PC-3 (cell line): ENCODE results near the gene MAP7D1. TPM values are rescaled to one million over a fixed set of nuclear protein-coding genes. Genes with fewer than 3 reads are reported as not detected.
A peak's percentile ranks its signal among the peaks of the same experiment; 100 is the strongest.
"Not testable (repeated sequence)": the region's sequence is repeated elsewhere in the genome, so short reads cannot be mapped to it uniquely, and the experiment has no call there.

ENCODE experiments used
- ATAC-seq: fragments of 200-7000 bp; cut with Tn5 transposase; 2 replicates; pipeline ENCODE4 v1.9.1; 2020; ENCODE audit warnings: mild to moderate bottlenecking, moderate library complexity
- BruUV-seq: library from RNA; stranded (reverse); fragments of 400-500 nt; replicated peaks from 2 replicates; lab custom pipeline; 2021; lab: Mats Ljungman, UMichigan
- CTCF ChIA-PET: fragments of 300-600 bp; sonication (Branson Sonifier 250); formaldehyde crosslinking; loops from one replicate; lab custom pipeline; 2022; ENCODE audit warnings: antibody characterized with exemption; lab: Charles Lee
- POLR2A ChIA-PET: fragments of 300-600 bp; sonication (Branson Sonifier 250); formaldehyde crosslinking; loops from one replicate; lab custom pipeline; 2022; ENCODE audit warnings: antibody characterized with exemption; ENCODE audit not compliant: unreplicated experiment; lab: Charles Lee
- DNase-seq: peaks from one replicate; pipeline ENCODE4 v3.0.0-alpha.2; 2015
- H2AFZ ChIP-seq: fragments of 300-600 bp; sonication (generic); 2 replicates; pipeline ENCODE4 v1.6.0; 2016; ENCODE audit warnings: antibody characterized with exemption, low read length
- H3F3A ChIP-seq: fragments of 300-600 bp; sonication (generic); one replicate; pipeline ENCODE4 v1.6.0; 2017; ENCODE audit warnings: antibody characterized with exemption, low read length, control low read depth, mild to moderate bottlenecking; ENCODE audit not compliant: unreplicated experiment
- H3K27ac ChIP-seq: fragments of 300-600 bp; sonication (generic); 2 replicates; pipeline ENCODE4 v1.5.1; 2016; ENCODE audit warnings: mild to moderate bottlenecking, low read length
- H3K27me3 ChIP-seq: fragments of 300-600 bp; sonication (generic); 2 replicates; pipeline ENCODE4 v1.6.1; 2016; ENCODE audit warnings: low read length, mixed read lengths
- H3K36me3 ChIP-seq: fragments of 300-600 bp; sonication (generic); 2 replicates; pipeline ENCODE4 v1.6.1; 2016; ENCODE audit warnings: low read depth, mixed run types, low read length, mixed read lengths
- H3K4me1 ChIP-seq: fragments of 300-600 bp; sonication (generic); 2 replicates; pipeline ENCODE4 v1.5.1; 2016; ENCODE audit warnings: low read length; ENCODE audit not compliant: insufficient read depth
- H3K4me2 ChIP-seq: fragments of 300-600 bp; sonication (generic); 2 replicates; pipeline ENCODE4 v1.6.0; 2016; ENCODE audit warnings: low read length
- H3K4me3 ChIP-seq: fragments of 300-600 bp; sonication (generic); 2 replicates; pipeline ENCODE4 v1.5.1; 2016; ENCODE audit warnings: mild to moderate bottlenecking, low read length, mixed read lengths
- H3K79me2 ChIP-seq: fragments of 300-600 bp; sonication (generic); 2 replicates; pipeline ENCODE4 v1.6.1; 2017; ENCODE audit warnings: low read length, mixed read lengths
- H3K9ac ChIP-seq: fragments of 300-600 bp; sonication (generic); 2 replicates; pipeline ENCODE4 v1.6.0; 2016; ENCODE audit warnings: mild to moderate bottlenecking, low read length
- H3K9me2 ChIP-seq: fragments of 300-600 bp; sonication (generic); replicated peaks from 2 replicates; pipeline ENCODE4 v1.6.1; 2016; ENCODE audit warnings: mixed run types, low read length, mixed read lengths
- H3K9me3 ChIP-seq: fragments of 300-600 bp; sonication (generic); 2 replicates; pipeline ENCODE4 v1.6.1; 2016; ENCODE audit warnings: low read length, mixed read lengths
- H4K20me1 ChIP-seq: fragments of 300-600 bp; sonication (generic); 2 replicates; pipeline ENCODE4 v1.6.1; 2016; ENCODE audit warnings: low read length, mixed read lengths
- EZH2 ChIP-seq: fragments of 300-600 bp; sonication (generic); IDR thresholded peaks from one replicate; pipeline ENCODE4 v1.6.1; 2017; ENCODE audit warnings: antibody characterized with exemption, mild to moderate bottlenecking, low read length; ENCODE audit not compliant: unreplicated experiment
- EZH2phosphoT487 ChIP-seq: fragments of 300-600 bp; sonication (generic); IDR thresholded peaks from 2 replicates; pipeline ENCODE4 v1.6.1; 2018; ENCODE audit warnings: mild to moderate bottlenecking, antibody characterized with exemption, low read length, borderline replicate concordance
- intact Hi-C: fragments of 100-400 bp; cut with micrococcal nuclease; formaldehyde crosslinking; loops from 2 replicates; pipeline ENCODE4 v1.9.0; 2023
- total RNA-seq: library from RNA; depleted of rRNA; stranded (reverse); fragments of >200 nt; gene quantifications from 2 replicates; pipeline ENCODE4 v1.2.3, GENCODE V29; 2014
- TF ChIP-seq, protein P1 (sequence below): fragments of 300-600 bp; sonication (generic); conservative IDR thresholded peaks from 2 replicates; pipeline ENCODE4 v1.5.1; 2017; ENCODE audit warnings: antibody characterized with exemption, low read depth, mild to moderate bottlenecking, low read length

MAP7D1 gene
- total RNA-seq, 1 experiment from 2014 or later = 113 TPM

GRCh38 chr1:36157973-36158826 lies 2.2 kb downstream of the MAP7D1 start:
- Histone ChIP-seq H2AFZ (no peak overlapping the region), H3K36me3 (no peaks in the 10 kb centered on the region; the same call in 1 of the 2 replicates), H3K4me1 (peaks cover 55% of the 10 kb centered on the region), H3K79me2 (peaks cover 72% of the 10 kb centered on the region), H3K4me2 (peak overlapping the region; percentile 97), H3K4me3 (peak overlapping the region; percentile 93), H4K20me1 (peaks cover 17% of the 10 kb centered on the region), H3K27ac (no peak overlapping the region), H3K9ac (peak overlapping the region; percentile 94; the same call in 1 of the 2 replicates), H3K9me3 (no peaks in the 10 kb centered on the region), H3F3A (no peaks in the 10 kb centered on the region), H3K27me3 (no peaks in the 10 kb centered on the region), H3K9me2 (no peaks in the 10 kb centered on the region)
- intact Hi-C loops = no loop called here
- CTCF ChIA-PET = no interaction called here
- ATAC-seq (no peak), DNase-seq (no peak)
- POLR2A ChIA-PET = no interaction called here
- BruUV-seq = TSS peak; percentile 28
- TF ChIP-seq EZH2phosphoT487 (no peak), EZH2 (no peak)
- TF ChIP-seq, protein P1, sequence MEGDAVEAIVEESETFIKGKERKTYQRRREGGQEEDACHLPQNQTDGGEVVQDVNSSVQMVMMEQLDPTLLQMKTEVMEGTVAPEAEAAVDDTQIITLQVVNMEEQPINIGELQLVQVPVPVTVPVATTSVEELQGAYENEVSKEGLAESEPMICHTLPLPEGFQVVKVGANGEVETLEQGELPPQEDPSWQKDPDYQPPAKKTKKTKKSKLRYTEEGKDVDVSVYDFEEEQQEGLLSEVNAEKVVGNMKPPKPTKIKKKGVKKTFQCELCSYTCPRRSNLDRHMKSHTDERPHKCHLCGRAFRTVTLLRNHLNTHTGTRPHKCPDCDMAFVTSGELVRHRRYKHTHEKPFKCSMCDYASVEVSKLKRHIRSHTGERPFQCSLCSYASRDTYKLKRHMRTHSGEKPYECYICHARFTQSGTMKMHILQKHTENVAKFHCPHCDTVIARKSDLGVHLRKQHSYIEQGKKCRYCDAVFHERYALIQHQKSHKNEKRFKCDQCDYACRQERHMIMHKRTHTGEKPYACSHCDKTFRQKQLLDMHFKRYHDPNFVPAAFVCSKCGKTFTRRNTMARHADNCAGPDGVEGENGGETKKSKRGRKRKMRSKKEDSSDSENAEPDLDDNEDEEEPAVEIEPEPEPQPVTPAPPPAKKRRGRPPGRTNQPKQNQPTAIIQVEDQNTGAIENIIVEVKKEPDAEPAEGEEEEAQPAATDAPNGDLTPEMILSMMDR = no peak

DNA sequence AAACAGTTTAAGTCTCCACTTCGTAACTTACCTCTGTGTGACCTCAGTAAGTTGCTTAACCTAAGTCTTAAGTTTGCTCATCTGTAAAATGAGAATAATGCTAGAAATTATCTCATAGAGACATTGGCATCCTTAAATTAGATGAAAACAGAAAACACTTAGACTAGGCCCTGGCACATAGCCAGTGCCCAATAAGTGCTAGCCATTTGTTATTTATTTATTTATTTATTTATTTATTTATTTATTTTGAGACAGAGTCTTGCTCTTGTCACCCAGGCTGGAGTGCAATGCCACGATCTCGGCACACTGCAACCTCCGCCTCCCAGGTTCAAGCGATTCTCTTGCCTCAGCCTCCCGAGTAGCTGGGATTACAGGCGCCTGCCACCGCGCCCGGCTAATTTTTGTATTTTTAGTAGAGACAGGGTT lies 2.9 kb downstream of the MAP7D1 start:
- ATAC-seq, H3F3A ChIP-seq, intact Hi-C loops, H3K9me2 ChIP-seq, H3K9ac ChIP-seq, CTCF ChIA-PET, H3K27ac ChIP-seq, DNase-seq, H3K27me3 ChIP-seq, H3K9me3 ChIP-seq, POLR2A ChIA-PET, H2AFZ ChIP-seq, H3K36me3 ChIP-seq, BruUV-seq: not testable (repeated sequence)
- H3K79me2 ChIP-seq = peaks cover 79% of the 10 kb centered on the region
- H4K20me1 ChIP-seq = peaks cover 17% of the 10 kb centered on the region
- H3K4me3 ChIP-seq = 0 out of 2 replicates have a peak overlapping the region, but pooled peaks have one; percentile 93
- H3K4me2 ChIP-seq = peak overlapping the region; percentile 97
- H3K4me1 ChIP-seq = peaks cover 55% of the 10 kb centered on the region

- no TSS peak for BruUV-seq
- no peaks in the 10 kb centered on the region; the same call in 1 of the 2 replicates for H3K36me3 ChIP-seq
- intact Hi-C loops = no loop called here
These were observed 3.8 kb downstream of the MAP7D1 start for GRCh38 chr1:36159614-36160387.

More at GRCh38 chr1:36159614-36160387, 3.8 kb downstream of the MAP7D1 start:
- H3K4me1 ChIP-seq = peaks cover 55% of the 10 kb centered on the region
- no peaks in the 10 kb centered on the region for H3K27me3 ChIP-seq
- DNase-seq (no peak), ATAC-seq (no peak)
- H3K9me3 ChIP-seq = no peaks in the 10 kb centered on the region
- H3F3A ChIP-seq = no peaks in the 10 kb centered on the region
- H3K27ac ChIP-seq = no peak overlapping the region
- no peak overlapping the region for H3K4me3 ChIP-seq
- ChIA-PET POLR2A (interaction anchor here (0.8 kb wide), 1 partner anchor 10 kb away, joined by 3 read pairs; the partner anchor contains the start of gene TRAPPC3), CTCF (interaction anchor here (0.5 to 0.8 kb wide), 2 partner anchors 28 to 277 kb away, joined by 3 to 5 read pairs; partner anchors contain the start of gene AGO1)
- peaks cover 88% of the 10 kb centered on the region for H3K79me2 ChIP-seq
- H4K20me1 ChIP-seq = peaks cover 24% of the 10 kb centered on the region
- H3K9me2 ChIP-seq = no peaks in the 10 kb centered on the region
- H2AFZ ChIP-seq = no peak overlapping the region
- H3K4me2 ChIP-seq = peak overlapping the region; percentile 48; the same call in 1 of the 2 replicates
- no peak for TF ChIP-seq EZH2
- TF ChIP-seq, protein P1 = no peak
- no peak for TF ChIP-seq EZH2phosphoT487
- no peak overlapping the region for H3K9ac ChIP-seq
